HEK293T (cell line): Measurements from ENCODE around the gene GALNT18.

Experiments
- CTCF ChIA-PET: fragments of 350-600 bp; formaldehyde crosslinking; extraction: SDS; loops from one replicate; lab custom pipeline; 2021; ENCODE audit warnings: antibody characterized with exemption, inconsistent platforms; lab: Yijun Ruan, JAX
- POLR2A ChIA-PET: fragments of 350-600 bp; formaldehyde crosslinking; extraction: SDS; loops from one replicate; lab custom pipeline; 2020; ENCODE audit warnings: antibody characterized with exemption, inconsistent platforms; lab: Yijun Ruan, JAX
- DNase-seq: peaks from one replicate; pipeline ENCODE4 v3.0.0; 2012; ENCODE audit warnings: mixed read lengths; ENCODE audit errors: extremely low spot score
- ARNT ChIP-seq: fragments of 450-650 bp; IDR thresholded peaks from 2 replicates; pipeline ENCODE4 v1.6.1; 2017; ENCODE audit warnings: mild to moderate bottlenecking
- BHLHE40 ChIP-seq: fragments of 450-650 bp; IDR thresholded peaks from 2 replicates; pipeline ENCODE4 v1.6.1; 2016; ENCODE audit warnings: mild to moderate bottlenecking, moderate library complexity, borderline replicate concordance
- CTBP1 ChIP-seq: fragments of 450-650 bp; IDR thresholded peaks from 2 replicates; pipeline ENCODE4 v1.6.1; 2016; ENCODE audit warnings: borderline replicate concordance
- ELF4 ChIP-seq: fragments of 450-650 bp; IDR thresholded peaks from 2 replicates; pipeline ENCODE4 v1.6.1; 2017; ENCODE audit warnings: antibody characterized with exemption
- FOXA1 ChIP-seq: fragments of 450-650 bp; IDR thresholded peaks from 2 replicates; pipeline ENCODE4 v1.6.1; 2016; ENCODE audit warnings: mild to moderate bottlenecking
- FOXK2 ChIP-seq: fragments of 450-650 bp; IDR thresholded peaks from 2 replicates; pipeline ENCODE4 v1.6.1; 2016; ENCODE audit warnings: mild to moderate bottlenecking
- FOXM1 ChIP-seq: fragments of 450-650 bp; IDR thresholded peaks from 2 replicates; pipeline ENCODE4 v1.6.1; 2017; ENCODE audit warnings: mild to moderate bottlenecking, borderline replicate concordance
- HDGF ChIP-seq: fragments of 450-650 bp; IDR thresholded peaks from 2 replicates; pipeline ENCODE4 v1.6.1; 2017; ENCODE audit warnings: antibody characterized with exemption, borderline replicate concordance
- L3MBTL2 ChIP-seq: fragments of 450-650 bp; conservative IDR thresholded peaks from 2 replicates; pipeline ENCODE4 v1.6.1; 2016; ENCODE audit warnings: mild to moderate bottlenecking
- LEF1 ChIP-seq: fragments of 450-650 bp; IDR thresholded peaks from 2 replicates; pipeline ENCODE4 v1.6.1; 2017; ENCODE audit warnings: mild to moderate bottlenecking, borderline replicate concordance
- NFRKB ChIP-seq: fragments of 450-650 bp; IDR thresholded peaks from 2 replicates; pipeline ENCODE4 v1.6.1; 2016; ENCODE audit warnings: mild to moderate bottlenecking, moderate library complexity
- SP1 ChIP-seq: fragments of 450-650 bp; IDR thresholded peaks from 2 replicates; pipeline ENCODE4 v1.6.1; 2017
- SUZ12 ChIP-seq: fragments of 450-650 bp; IDR thresholded peaks from 2 replicates; pipeline ENCODE4 v1.6.1; 2016; ENCODE audit warnings: mild to moderate bottlenecking
- TARDBP ChIP-seq: fragments of 450-650 bp; IDR thresholded peaks from 2 replicates; pipeline ENCODE4 v1.6.1; 2016
- ZNF384 ChIP-seq: fragments of 450-650 bp; IDR thresholded peaks from 2 replicates; pipeline ENCODE4 v1.6.1; 2016
- TF ChIP-seq, protein P1 (sequence below): fragments of 450-650 bp; IDR thresholded peaks from 2 replicates; pipeline ENCODE4 v1.6.1; 2016

Gene GALNT18

DNA sequence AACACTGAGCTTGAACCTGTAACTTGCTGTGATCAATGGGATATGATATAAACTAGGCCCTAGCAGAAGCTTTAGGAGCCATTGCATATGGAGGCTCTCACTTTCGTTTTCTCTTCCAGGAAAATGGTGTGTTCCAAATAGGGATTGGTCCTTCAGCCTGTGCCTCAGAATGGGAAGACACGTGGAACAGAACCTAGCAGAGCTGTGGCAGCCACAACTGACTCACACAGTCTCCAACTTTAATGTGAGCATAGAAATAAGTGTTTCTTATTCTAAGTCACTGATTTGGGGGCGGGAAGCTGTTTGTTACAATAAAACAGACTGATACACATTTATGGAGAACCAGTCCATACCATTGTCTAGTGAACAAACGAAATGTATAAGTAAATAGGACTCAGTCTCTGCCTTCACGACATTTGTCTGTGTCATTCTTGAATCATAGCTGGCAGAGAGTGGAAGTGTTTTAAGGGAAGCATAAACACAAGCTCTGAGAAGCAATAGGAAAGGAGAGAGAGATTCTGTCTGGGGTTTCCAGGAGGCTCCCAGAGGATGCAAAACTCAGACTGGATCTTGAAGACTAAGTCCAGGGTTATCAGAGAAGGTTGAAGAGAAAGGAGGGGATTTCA is 97.3 kb downstream of the GALNT18 start:
- no peak for TF ChIP-seq BHLHE40
- TF ChIP-seq TARDBP: no peak
- no peak for TF ChIP-seq NFRKB
- TF ChIP-seq LEF1: no peak
- no peak for TF ChIP-seq SP1
- TF ChIP-seq CTBP1: no peak
- TF ChIP-seq FOXA1: no peak
- no peak for TF ChIP-seq ELF4
- TF ChIP-seq ARNT: no peak
- TF ChIP-seq, protein P1, sequence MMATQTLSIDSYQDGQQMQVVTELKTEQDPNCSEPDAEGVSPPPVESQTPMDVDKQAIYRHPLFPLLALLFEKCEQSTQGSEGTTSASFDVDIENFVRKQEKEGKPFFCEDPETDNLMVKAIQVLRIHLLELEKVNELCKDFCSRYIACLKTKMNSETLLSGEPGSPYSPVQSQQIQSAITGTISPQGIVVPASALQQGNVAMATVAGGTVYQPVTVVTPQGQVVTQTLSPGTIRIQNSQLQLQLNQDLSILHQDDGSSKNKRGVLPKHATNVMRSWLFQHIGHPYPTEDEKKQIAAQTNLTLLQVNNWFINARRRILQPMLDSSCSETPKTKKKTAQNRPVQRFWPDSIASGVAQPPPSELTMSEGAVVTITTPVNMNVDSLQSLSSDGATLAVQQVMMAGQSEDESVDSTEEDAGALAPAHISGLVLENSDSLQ: no peak
- TF ChIP-seq FOXK2: no peak
- TF ChIP-seq ZNF384: no peak
- no peak for TF ChIP-seq SUZ12
- no peak for TF ChIP-seq FOXM1
- no peak for TF ChIP-seq HDGF
- TF ChIP-seq L3MBTL2: no peak
- CTCF ChIA-PET: no interaction called here
- POLR2A ChIA-PET: no interaction called here
- DNase-seq: no peak

DNA sequence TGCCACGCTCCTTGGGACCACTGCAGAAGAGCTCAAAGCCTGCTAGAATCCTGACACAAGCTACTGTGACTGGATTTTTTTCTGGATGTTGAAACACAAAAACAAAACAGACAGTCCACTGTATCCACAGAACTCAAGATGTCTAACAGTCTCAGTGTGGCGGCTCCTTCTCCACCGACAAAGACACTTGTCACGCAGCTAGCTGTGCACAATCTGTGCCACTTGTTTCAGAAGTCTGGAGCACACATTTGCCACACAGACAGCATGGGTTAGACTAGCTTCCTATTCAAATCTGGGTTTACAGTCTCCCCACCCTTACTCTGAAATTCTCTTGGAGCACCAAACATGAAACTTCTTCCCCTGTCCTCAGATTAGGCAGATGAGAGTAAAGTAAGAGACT is 99.2 kb downstream of the GALNT18 start:
- CTCF ChIA-PET: no interaction called here
- DNase-seq: no peak
- POLR2A ChIA-PET: no interaction called here
- TF ChIP-seq CTBP1 (no peak), FOXA1 (no peak), FOXM1 (no peak), ELF4 (no peak), L3MBTL2 (no peak)

DNA sequence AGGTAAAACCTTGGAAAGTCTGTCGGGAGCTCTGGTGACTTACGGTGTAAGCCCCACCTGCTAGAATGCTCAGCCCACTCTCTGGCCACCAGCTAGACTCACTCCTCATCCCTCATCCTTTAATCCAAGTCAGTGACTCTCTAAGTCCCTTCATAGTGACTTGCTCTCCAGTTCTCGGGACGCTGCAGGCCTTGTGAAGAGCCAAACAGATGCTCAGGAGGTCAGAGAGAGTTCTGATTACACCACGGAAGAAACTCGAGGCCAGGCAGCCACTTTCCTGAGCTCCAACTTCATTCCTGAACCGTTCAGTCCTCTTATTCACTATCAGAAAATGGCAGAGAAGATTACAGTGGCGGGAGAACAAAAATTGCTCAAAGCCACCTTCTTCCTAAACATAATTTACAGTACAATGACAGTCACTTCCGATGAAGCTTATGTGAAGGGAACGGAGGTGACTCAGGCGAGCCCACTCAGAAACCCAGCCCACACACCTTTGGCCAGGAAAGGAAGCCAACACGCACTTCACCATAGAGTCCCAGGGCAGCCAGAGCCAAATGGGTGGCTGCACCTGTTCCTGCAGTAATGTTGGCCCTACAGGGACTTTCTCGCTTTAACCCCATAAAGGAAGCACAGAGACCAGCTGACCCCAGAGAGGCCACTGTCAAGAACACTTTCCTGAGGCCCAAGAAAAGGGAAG is 100.4 kb downstream of the GALNT18 start:
- DNase-seq: no peak

DNA sequence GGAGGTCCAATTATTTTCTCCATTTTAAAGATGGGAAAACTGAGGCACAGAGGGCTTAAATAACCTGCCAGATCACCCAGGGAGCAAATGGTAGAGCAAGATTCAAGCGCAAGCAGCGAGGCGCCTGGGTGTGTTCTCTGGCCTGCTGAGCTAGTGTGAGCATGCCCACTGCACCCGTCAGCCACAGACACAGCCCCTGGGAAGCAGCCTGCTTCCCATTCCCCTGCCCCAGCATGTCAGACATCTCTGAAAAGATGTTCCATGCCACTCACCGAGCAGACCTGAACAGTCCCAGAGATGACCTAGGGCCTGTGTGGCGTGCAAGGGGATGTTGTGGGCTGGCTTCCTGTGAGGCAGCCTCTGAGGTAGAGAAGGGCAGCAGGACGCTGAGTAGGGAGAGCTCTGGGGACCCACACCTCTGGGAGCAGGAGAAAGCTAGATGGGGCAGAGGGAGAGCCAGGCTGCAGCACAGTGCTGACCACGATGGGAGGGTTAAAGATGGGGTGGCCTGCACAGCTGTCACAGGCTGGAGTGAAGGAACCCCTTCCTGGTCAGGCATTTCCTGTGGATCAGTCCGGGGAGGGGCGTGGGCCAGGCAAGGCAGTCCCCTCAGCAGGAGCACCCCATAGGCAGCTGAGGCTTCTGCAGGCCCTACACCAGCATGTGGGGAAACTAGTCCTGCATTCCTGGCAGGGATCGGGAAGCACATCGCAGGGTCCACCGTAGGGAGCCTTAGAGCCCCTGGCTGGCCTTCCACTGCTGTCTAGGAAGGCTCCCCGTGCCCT is 101.4 kb downstream of the GALNT18 start:
- DNase-seq: no peak
- POLR2A ChIA-PET: no interaction called here
- TF ChIP-seq HDGF (no peak), ARNT (no peak), CTBP1 (no peak), ELF4 (no peak), TARDBP (no peak), FOXA1 (no peak), L3MBTL2 (no peak), NFRKB (no peak), LEF1 (no peak)
- CTCF ChIA-PET: no interaction called here

More for the DNA sequence above, 100.4 kb downstream of the GALNT18 start:
- TF ChIP-seq ZNF384 (no peak), HDGF (no peak), ARNT (no peak), FOXK2 (no peak), BHLHE40 (no peak), CTBP1 (no peak), L3MBTL2 (no peak), NFRKB (no peak), SUZ12 (no peak), SP1 (no peak)
- TF ChIP-seq, protein P1: no peak
- ChIA-PET CTCF (no interaction called here), POLR2A (no interaction called here)

DNA sequence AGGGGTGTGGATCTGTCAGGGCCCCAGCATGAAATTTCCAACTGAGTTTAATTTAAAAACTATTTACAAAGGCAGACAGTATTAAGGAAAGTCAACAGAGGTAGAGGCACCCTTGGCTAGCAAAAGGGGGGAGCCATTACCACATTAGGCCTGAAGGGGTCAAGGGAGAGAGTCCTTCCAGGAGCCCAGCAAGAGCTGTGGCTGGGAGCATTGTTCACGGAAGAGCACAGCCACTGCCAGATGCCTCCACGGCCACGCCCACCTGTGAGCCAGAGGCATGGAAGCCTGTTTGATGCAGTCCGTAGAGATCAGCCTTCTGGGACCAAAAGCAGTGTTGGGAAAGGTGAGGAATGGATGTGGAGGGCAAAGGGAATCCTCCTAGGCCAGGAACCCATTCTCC is 102.6 kb downstream of the GALNT18 start:
- ChIA-PET POLR2A (no interaction called here), CTCF (no interaction called here)
- TF ChIP-seq ZNF384 (no peak), NFRKB (no peak), BHLHE40 (no peak), FOXK2 (no peak), SUZ12 (no peak), LEF1 (no peak), L3MBTL2 (no peak), CTBP1 (no peak), SP1 (no peak), TARDBP (no peak), FOXM1 (no peak), HDGF (no peak), ARNT (no peak), ELF4 (no peak)
- TF ChIP-seq, protein P1: no peak
- no peak for DNase-seq
